Naive thymus-derived CD4-positive, alpha-beta T cell (primary cell): ENCODE measurements around the gene GADD45GIP1. TPM values are rescaled to one million over a fixed set of nuclear protein-coding genes. Genes with fewer than 3 reads are reported as not detected.
"Not testable (repeated sequence)": the region's sequence is repeated elsewhere in the genome, so short reads cannot be mapped to it uniquely, and the experiment has no call there.

ENCODE experiments used
- ATAC-seq: fragments of 150-1000 bp; cut with Tn5 transposase; 2 replicates; pipeline ENCODE4 v1.10.0; 2021; ENCODE audit warnings: mild to moderate bottlenecking, moderate library complexity
- CTCF ChIA-PET: fragments of 350-600 bp; sonication (Branson Sonifier 250); formaldehyde crosslinking; loops from one replicate; lab custom pipeline; 2021; ENCODE audit warnings: antibody characterized with exemption; lab: Charles Lee
- POLR2A ChIA-PET: fragments of 350-600 bp; sonication (Branson Sonifier 250); formaldehyde crosslinking; loops from one replicate; lab custom pipeline; 2021; ENCODE audit warnings: antibody characterized with exemption, inconsistent platforms; lab: Charles Lee
- DNase-seq, 9 donors: peaks; one replicate each; pipeline versions ENCODE4 v3.0.0 to v3.0.0-alpha.2; 2020 to 2022; ENCODE audit warnings: mixed read lengths in 1 of 9
- H3K27ac ChIP-seq: one replicate; pipeline ENCODE4 v1.7.0; 2013; ENCODE audit warnings: mild to moderate bottlenecking, low read depth, low read length, moderate library complexity
- H3K27me3 ChIP-seq, 2 donors: one replicate each; pipeline ENCODE4 v1.7.0; 2013; ENCODE audit warnings: low read length in 2 of 2, mild to moderate bottlenecking in 2 of 2, moderate library complexity in 2 of 2; ENCODE audit not compliant: control insufficient read depth in 2 of 2, insufficient read depth in 2 of 2
- H3K36me3 ChIP-seq, 3 experiments: 1 replicate in 2 of 3; 2 replicates in 1 of 3; pipeline ENCODE4 v1.7.0; 2013; ENCODE audit warnings: low read length in 3 of 3, mild to moderate bottlenecking in 3 of 3, moderate library complexity in 1 of 3; ENCODE audit not compliant: insufficient read depth in 3 of 3, control insufficient read depth in 2 of 3
- H3K4me1 ChIP-seq, 2 donors: one replicate each; pipeline ENCODE4 v1.7.0; 2013; ENCODE audit warnings: low read length in 2 of 2, mild to moderate bottlenecking in 2 of 2, moderate library complexity in 1 of 2; ENCODE audit not compliant: control insufficient read depth in 2 of 2, insufficient read depth in 2 of 2
- H3K4me3 ChIP-seq: 2 replicates; pipeline ENCODE4 v1.7.0; 2013; ENCODE audit warnings: mild to moderate bottlenecking, low read length
- H3K9me3 ChIP-seq, 3 experiments: 1 replicate in 2 of 3; 2 replicates in 1 of 3; pipeline ENCODE4 v1.7.0; 2013; ENCODE audit warnings: low read length in 3 of 3; ENCODE audit not compliant: control insufficient read depth in 2 of 3
- H3K27ac Mint-ChIP-seq, 9 donors: one replicate each; pipeline ENCODE4 v1.8.0; 2020 to 2022; ENCODE audit warnings: mixed read lengths in 9 of 9, mild to moderate bottlenecking in 8 of 9, moderate library complexity in 5 of 9, inconsistent platforms in 2 of 9
- H3K27me3 Mint-ChIP-seq, 5 donors: one replicate each; pipeline ENCODE4 v1.8.0; 2021 to 2022; ENCODE audit warnings: mixed read lengths in 5 of 5, mild to moderate bottlenecking in 1 of 5
- H3K36me3 Mint-ChIP-seq, 5 donors: one replicate each; pipeline ENCODE4 v1.8.0; 2020 to 2022; ENCODE audit warnings: mixed read lengths in 5 of 5, mild to moderate bottlenecking in 3 of 5, inconsistent platforms in 1 of 5
- H3K4me1 Mint-ChIP-seq, 7 donors: one replicate each; pipeline ENCODE4 v1.8.0; 2020 to 2022; ENCODE audit warnings: mixed read lengths in 7 of 7, mild to moderate bottlenecking in 3 of 7, inconsistent platforms in 1 of 7
- H3K4me3 Mint-ChIP-seq, 10 donors: one replicate each; pipeline ENCODE4 v1.8.0; 2020 to 2022; ENCODE audit warnings: mild to moderate bottlenecking in 10 of 10, mixed read lengths in 10 of 10, moderate library complexity in 6 of 10, inconsistent platforms in 2 of 10
- H3K9me3 Mint-ChIP-seq, 11 donors: one replicate each; pipeline ENCODE4 v1.8.0; 2020 to 2022; ENCODE audit warnings: mixed read lengths in 11 of 11, mild to moderate bottlenecking in 4 of 11, inconsistent platforms in 1 of 11, moderate library complexity in 1 of 11
- intact Hi-C, 2 donors: fragments of 100-400 bp; cut with micrococcal nuclease; formaldehyde crosslinking; loops; one replicate each; pipeline ENCODE4 v1.15.1; 2023
- polyA plus RNA-seq, 2 donors: library from polyadenylated mRNA; unstranded; fragments of 300-500 nt; fragmentation: Illumina TruSeq; gene quantifications; one replicate each; pipeline ENCODE4 v1.2.3, GENCODE V29; 2021
- total RNA-seq, 6 experiments: library from RNA in 5 of 6; stranded (reverse) in 5 of 6; gene quantifications; 1 replicate in 5 of 6; 2 replicates in 1 of 6; pipeline ENCODE4 v1.2.3 and lab custom pipeline; 2021 to 2026

GADD45GIP1 gene
- total and polyA plus RNA-seq, 7 experiments from 2014 or later: 8.5 to 60.3 (median 14.2) TPM

DNA sequence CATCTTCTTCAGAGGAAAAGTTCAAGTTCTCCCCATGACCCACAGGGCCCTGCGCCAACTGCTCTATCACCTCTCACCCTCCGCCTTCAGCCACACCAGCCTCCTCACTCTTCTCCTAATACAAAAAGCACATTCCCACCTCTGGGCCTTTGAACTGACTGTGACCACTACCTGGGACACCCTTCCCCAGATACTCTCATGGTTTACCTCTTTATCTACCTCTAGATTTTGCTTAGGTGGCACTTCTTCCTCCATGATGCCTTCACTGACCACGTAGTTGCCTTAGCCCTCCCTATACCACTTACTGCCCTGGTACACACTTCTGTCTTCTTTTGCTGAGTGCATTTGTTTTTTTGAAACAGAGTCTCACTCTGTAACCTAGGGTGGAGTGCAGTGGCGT, 34.1 kb downstream of the GADD45GIP1 start:
- H3K36me3 ChIP-seq: peaks cover 12 to 47% (median 22%) of the 10 kb centered on the region in 3 experiments
- Mint-ChIP-seq H3K27ac (peak overlapping the region in 3 of 9 donors; percentile 34 to 75 (median 46)), H3K27me3 (no peaks in the 10 kb centered on the region), H3K36me3 (peaks cover 5 to 33% (median 12%) of the 10 kb centered on the region in 5 donors), H3K4me3 (no peak overlapping the region), H3K4me1 (peaks cover 0 to 26% (median 12%) of the 10 kb centered on the region in 7 donors), H3K9me3 (peaks cover 0 to 3% (median 0%) of the 10 kb centered on the region in 11 donors)
- intact Hi-C loops: no loop called here
- H3K27ac ChIP-seq: no peak overlapping the region
- DNase-seq (no peak), ATAC-seq (no peak)
- peaks cover 0 to 8% of the 10 kb centered on the region in 2 donors for H3K4me1 ChIP-seq
- H3K9me3 ChIP-seq: no peaks in the 10 kb centered on the region
- ChIA-PET POLR2A (interaction anchor here (1.6 kb wide), 1 partner anchor 9 kb away, joined by 5 read pairs; no protein-coding TSS in a partner anchor), CTCF (no interaction called here)
- no peaks in the 10 kb centered on the region for H3K27me3 ChIP-seq
- H3K4me3 ChIP-seq: no peak overlapping the region

DNA sequence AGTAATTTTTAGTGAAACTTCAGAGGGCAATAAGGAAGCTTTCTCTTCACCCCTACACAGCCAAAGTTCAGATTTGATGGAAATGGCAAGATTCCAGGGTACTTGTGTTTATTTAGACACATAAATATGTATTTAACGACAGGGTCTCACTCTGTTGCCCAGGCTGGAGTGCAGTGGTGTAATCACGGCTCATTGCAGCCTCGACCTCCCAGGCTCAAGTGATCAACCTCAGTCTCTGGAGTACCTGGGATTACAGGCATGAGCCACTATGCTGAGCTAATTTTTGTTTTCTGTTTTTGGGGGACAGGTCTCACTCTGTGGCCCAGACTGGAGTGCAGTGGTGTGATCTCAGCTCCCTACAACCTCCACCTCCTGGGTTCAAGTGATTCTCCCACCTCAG, 36.0 kb downstream of the GADD45GIP1 start:
- peak overlapping the region in 7 of 9 donors; percentile 3 to 86 (median 68) for H3K27ac Mint-ChIP-seq
- ChIA-PET CTCF (interaction anchor here (0.6 to 0.9 kb wide), 4 partner anchors 13 to 193 kb away, joined by 3 to 4 read pairs (median 4); no protein-coding TSS in a partner anchor), POLR2A (interaction anchor here (0.7 to 5.1 kb wide), 9 partner anchors 8 to 1037 kb away, joined by 3 to 34 read pairs (median 4); partner anchors contain the start of genes CALR, FARSA and GCDH)
- H3K27ac ChIP-seq: no peak overlapping the region
- H3K4me1 ChIP-seq: peaks cover 0 to 8% of the 10 kb centered on the region in 2 donors
- intact Hi-C loops: no loop called here
- no peaks in the 10 kb centered on the region for H3K27me3 Mint-ChIP-seq
- H3K9me3 Mint-ChIP-seq: peaks cover 0 to 3% (median 0%) of the 10 kb centered on the region in 11 donors
- ATAC-seq: no peak
- peaks cover 5 to 26% (median 7%) of the 10 kb centered on the region in 5 donors for H3K36me3 Mint-ChIP-seq
- H3K4me1 Mint-ChIP-seq: peaks cover 0 to 30% (median 16%) of the 10 kb centered on the region in 7 donors
- no peaks in the 10 kb centered on the region for H3K27me3 ChIP-seq
- H3K36me3 ChIP-seq: peaks cover 6 to 33% (median 15%) of the 10 kb centered on the region in 3 experiments
- H3K9me3 ChIP-seq: no peaks in the 10 kb centered on the region
- no peak overlapping the region for H3K4me3 ChIP-seq
- peak overlapping the region in 1 of 10 donors; percentile 16 for H3K4me3 Mint-ChIP-seq
- DNase-seq: no peak

DNA sequence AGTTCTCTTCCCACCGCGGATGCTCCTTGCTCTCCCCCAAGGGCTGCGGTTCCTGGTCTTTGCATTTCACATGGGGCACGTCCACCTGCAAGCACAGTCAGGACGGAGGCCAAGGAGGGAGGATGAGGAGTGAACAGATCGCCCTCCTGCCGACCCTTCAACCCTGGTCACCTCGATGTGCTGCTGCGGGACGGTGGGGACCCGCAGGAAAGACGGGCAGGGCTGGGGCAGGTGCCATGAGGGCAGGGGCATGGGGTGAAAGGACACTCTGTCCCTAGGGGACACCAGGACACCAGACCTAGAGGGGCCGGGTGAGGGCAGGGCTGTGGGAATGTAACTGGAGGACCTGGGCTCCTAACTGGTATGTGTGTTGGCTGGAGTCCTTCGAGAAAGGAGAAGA, 38.8 kb downstream of the GADD45GIP1 start:
- CTCF ChIA-PET: no interaction called here

DNA sequence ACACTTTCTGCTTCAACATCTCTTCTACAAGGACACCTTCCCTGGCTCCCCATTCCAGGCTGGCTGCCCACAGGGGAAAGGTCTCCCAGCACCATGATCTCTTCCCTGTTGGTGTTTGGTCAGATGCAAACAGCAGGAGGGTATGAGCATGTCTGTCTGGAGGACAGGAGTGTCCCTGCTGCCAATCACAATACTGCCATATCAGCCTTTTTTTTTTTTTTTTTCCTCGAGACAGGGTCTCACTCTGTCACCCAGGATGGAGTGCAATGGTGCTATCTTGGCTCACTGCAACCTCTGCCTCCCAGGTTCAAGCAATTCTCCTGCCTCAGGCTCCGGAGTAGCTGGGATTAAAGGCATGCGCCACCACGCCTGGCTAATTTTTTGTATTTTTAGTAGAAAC, 41.2 kb downstream of the GADD45GIP1 start:
- not testable (repeated sequence) for H3K27me3 ChIP-seq, DNase-seq, H3K4me3 ChIP-seq, H3K27ac ChIP-seq, H3K36me3 ChIP-seq, ATAC-seq, H3K9me3 ChIP-seq, H3K36me3 Mint-ChIP-seq, H3K27me3 Mint-ChIP-seq, H3K9me3 Mint-ChIP-seq
- H3K4me1 ChIP-seq: peaks cover 12 to 31% of the 10 kb centered on the region in 2 donors
- Mint-ChIP-seq H3K27ac (peak overlapping the region in 7 of 9 donors; percentile 15 to 82 (median 43)), H3K4me3 (peak overlapping the region in 2 of 10 donors; percentile 21 to 52), H3K4me1 (peaks cover 11 to 48% (median 37%) of the 10 kb centered on the region in 7 donors)
- POLR2A ChIA-PET: interaction anchor here (0.6 to 3.7 kb wide), 5 partner anchors 13 to 27 kb away, joined by 3 to 46 read pairs (median 23); partner anchors contain the start of genes FARSA and GCDH
- CTCF ChIA-PET: interaction anchor here (1.2 kb wide), 1 partner anchor 26 kb away, joined by 3 read pairs; no protein-coding TSS in a partner anchor
- intact Hi-C loops: loop anchor here in 1 of 2 donors (5.0 kb wide), 1 partner anchor 34 kb away; the partner anchor contains the start of gene DNASE2

More for the DNA sequence above, 38.8 kb downstream of the GADD45GIP1 start:
- Mint-ChIP-seq H3K27ac (peak overlapping the region in 6 of 9 donors; percentile 48 to 96 (median 91)), H3K4me3 (peak overlapping the region in 9 of 10 donors; percentile 23 to 87 (median 76)), H3K9me3 (peaks cover 0 to 3% (median 0%) of the 10 kb centered on the region in 11 donors), H3K27me3 (no peaks in the 10 kb centered on the region), H3K36me3 (peaks cover 4 to 17% (median 6%) of the 10 kb centered on the region in 5 donors), H3K4me1 (peaks cover 9 to 51% (median 34%) of the 10 kb centered on the region in 7 donors)
- Histone ChIP-seq H3K27me3 (no peaks in the 10 kb centered on the region), H3K4me3 (no peak overlapping the region), H3K27ac (no peak overlapping the region), H3K9me3 (no peaks in the 10 kb centered on the region), H3K4me1 (peaks cover 12 to 27% of the 10 kb centered on the region in 2 donors), H3K36me3 (peaks cover 0 to 13% (median 9%) of the 10 kb centered on the region in 3 experiments)
- DNase-seq: no peak
- POLR2A ChIA-PET: interaction anchor here (0.6 to 5.1 kb wide), 2 partner anchors 20 to 118 kb away, joined by 4 to 34 read pairs; partner anchors contain the start of gene CALR
- intact Hi-C loops: loop anchor here (2.0 to 5.0 kb wide), 3 partner anchors 15 to 39 kb away; partner anchors contain the start of genes GADD45GIP1 (in 2 of the 2), DNASE2 (in 1 of the 2) and FARSA (in 1 of the 2)
- no peak for ATAC-seq

DNA sequence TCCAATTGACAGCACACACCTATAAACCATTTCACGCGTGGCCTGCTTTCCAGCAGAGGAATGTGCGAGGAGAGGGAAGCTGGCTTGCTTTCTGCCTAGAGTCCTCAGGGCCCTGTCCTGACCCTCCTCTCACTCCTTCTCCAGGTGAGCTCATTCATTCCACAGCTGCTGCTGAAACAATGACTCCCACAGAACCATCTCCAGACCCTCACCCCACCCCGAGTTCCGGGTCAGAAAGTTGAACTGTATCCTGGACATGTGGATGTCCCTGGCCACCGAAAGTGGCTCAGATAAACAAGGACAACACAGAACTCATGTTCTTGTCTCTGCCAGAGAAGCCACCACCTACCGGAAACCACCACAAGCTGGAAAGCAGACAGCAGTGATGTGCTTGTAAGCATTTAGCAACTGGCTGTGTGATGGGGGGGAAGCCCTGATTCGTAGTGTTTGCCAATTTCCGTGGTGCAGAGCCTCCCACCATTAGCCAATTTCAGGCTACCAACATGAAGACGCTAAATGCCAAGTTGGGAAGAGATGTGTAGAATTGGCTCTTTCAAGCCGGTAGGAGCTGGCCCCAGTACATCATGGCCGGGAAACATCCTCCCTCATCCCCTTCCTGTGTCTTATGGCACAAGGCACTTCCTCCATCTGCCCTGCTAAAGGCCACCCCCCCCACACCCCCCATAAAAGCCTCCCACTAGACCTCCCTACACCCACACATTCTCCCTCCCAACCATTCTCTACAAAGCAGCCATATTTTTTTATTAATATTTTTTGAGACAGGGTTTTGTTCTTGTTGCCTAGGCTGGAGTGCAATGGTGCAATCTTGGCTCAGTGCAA, 43.0 kb downstream of the GADD45GIP1 start:
- Histone ChIP-seq H3K36me3 (no peaks in the 10 kb centered on the region), H3K27ac (peak overlapping the region; percentile 54), H3K4me1 (peaks cover 12 to 31% of the 10 kb centered on the region in 2 donors), H3K27me3 (no peaks in the 10 kb centered on the region), H3K4me3 (peak overlapping the region; percentile 15), H3K9me3 (no peaks in the 10 kb centered on the region)
- Mint-ChIP-seq H3K27ac (peak overlapping the region; percentile 81 to 99 (median 97)), H3K9me3 (peaks cover 0 to 1% (median 0%) of the 10 kb centered on the region in 11 donors), H3K4me1 (peaks cover 11 to 37% (median 28%) of the 10 kb centered on the region in 7 donors), H3K27me3 (no peaks in the 10 kb centered on the region), H3K36me3 (peaks cover 0 to 2% (median 0%) of the 10 kb centered on the region in 5 donors), H3K4me3 (peak overlapping the region; percentile 67 to 88 (median 79))
- ATAC-seq: peak; percentile 90
- ChIA-PET CTCF (interaction anchor here (0.7 to 2.1 kb wide), 6 partner anchors 19 to 51 kb away, joined by 3 to 8 read pairs (median 4); partner anchors contain the start of genes FARSA, GCDH and KLF1), POLR2A (interaction anchor here (0.6 to 3.7 kb wide), 18 partner anchors 9 to 1090 kb away, joined by 3 to 46 read pairs (median 6); partner anchors contain the start of genes CALR, FARSA and GCDH)
- intact Hi-C loops: loop anchor here in 1 of 2 donors (1.0 kb wide), 1 partner anchor 23 kb away; the partner anchor contains the start of gene GCDH
- DNase-seq: peak; percentile 18 to 78 (median 67)
